ENCODE data around the gene TP53I13. TPM values are rescaled to one million over a fixed set of nuclear protein-coding genes. Genes with fewer than 3 reads are reported as not detected.

TP53I13 gene
- total RNA-seq, 1 experiment from 2014 or later, result 123 TPM

- Histone ChIP-seq H3K4me3 (ENCODE audit: low read depth in 2 of 2, low read length in 2 of 2) (no peak overlapping the region), H3K4me1 (ENCODE audit: control insufficient read depth, insufficient read depth, low read length) (peaks cover 19% of the 10 kb centered on the region), H3K9me3 (ENCODE audit: control insufficient read depth, insufficient read depth, low read depth, low read length) (no peaks in the 10 kb centered on the region), H3K36me3 (ENCODE audit: control insufficient read depth, insufficient read depth, low read length) (no peaks in the 10 kb centered on the region), H3K27ac (ENCODE audit: low read length) (no peak overlapping the region), H3K27me3 (ENCODE audit: control insufficient read depth, insufficient read depth, low read length) (no peaks in the 10 kb centered on the region)
- TF ChIP-seq CTCF (IDR thresholded peaks at IDR 0.05), result no peak
- TF ChIP-seq SIN3A (IDR thresholded peaks at IDR 0.05; ENCODE audit: borderline replicate concordance, insufficient read depth, low read depth, low read length), result no peak
- no peak for TF ChIP-seq POLR2AphosphoS5 (IDR thresholded peaks at IDR 0.05; ENCODE audit: low read depth, low read length)
- TF ChIP-seq TCF7L2 (IDR thresholded peaks at IDR 0.05; ENCODE audit: low read depth, low read length), result no peak
- TF ChIP-seq REST (IDR thresholded peaks at IDR 0.05; ENCODE audit: insufficient read depth in 1 of 2, low read depth in 2 of 2, low read length in 1 of 2), result no peak
- ChIA-PET CTCF (no interaction called here), POLR2A (no interaction called here)
- intact Hi-C loops (cut with micrococcal nuclease; ENCODE audit: unreplicated experiment), result no loop called here
- DNase-seq (ENCODE audit: low read depth, low spot score) (no peak), ATAC-seq (no peak)
- in situ Hi-C loops (cut with HindIII; ENCODE audit: low pct_unique_long_range_greater_than_20kb, low sequenced_read_pairs), result no loop called here
- no TSS peak for BruUV-seq (replicated peaks)
Measured at GRCh38 chr17:29611351-29612093, 43.0 kb downstream of the TP53I13 start.

- intact Hi-C loops (cut with micrococcal nuclease; ENCODE audit: unreplicated experiment), result no loop called here
- Histone ChIP-seq H3K9me3 (ENCODE audit: control insufficient read depth, insufficient read depth, low read depth, low read length) (no peaks in the 10 kb centered on the region), H3K4me1 (ENCODE audit: control insufficient read depth, insufficient read depth, low read length) (peaks cover 22% of the 10 kb centered on the region), H3K27me3 (ENCODE audit: control insufficient read depth, insufficient read depth, low read length) (no peaks in the 10 kb centered on the region), H3K4me3 (ENCODE audit: low read depth in 2 of 2, low read length in 2 of 2) (no peak overlapping the region), H3K27ac (ENCODE audit: low read length) (no peak overlapping the region), H3K36me3 (ENCODE audit: control insufficient read depth, insufficient read depth, low read length) (no peaks in the 10 kb centered on the region)
- TF ChIP-seq SIN3A (IDR thresholded peaks at IDR 0.05; ENCODE audit: borderline replicate concordance, insufficient read depth, low read depth, low read length), result no peak
- no peak for TF ChIP-seq REST (IDR thresholded peaks at IDR 0.05; ENCODE audit: insufficient read depth in 1 of 2, low read depth in 2 of 2, low read length in 1 of 2)
- TF ChIP-seq POLR2AphosphoS5 (IDR thresholded peaks at IDR 0.05; ENCODE audit: low read depth, low read length), result no peak
- no peak for TF ChIP-seq TCF7L2 (IDR thresholded peaks at IDR 0.05; ENCODE audit: low read depth, low read length)
- no peak for TF ChIP-seq CTCF (IDR thresholded peaks at IDR 0.05)
- CTCF ChIA-PET, result no interaction called here
- no peak for ATAC-seq
- POLR2A ChIA-PET, result no interaction called here
- no peak for DNase-seq (ENCODE audit: low read depth, low spot score)
- in situ Hi-C loops (cut with HindIII; ENCODE audit: low pct_unique_long_range_greater_than_20kb, low sequenced_read_pairs), result no loop called here
- BruUV-seq (replicated peaks), result no TSS peak
Measured at GRCh38 chr17:29612094-29612403, 43.5 kb downstream of the TP53I13 start.

Measured in Panc1 (cell line).